GM19043 (cell line): ENCODE measurements around the gene LANCL2.
"Not testable (repeated sequence)": the region's sequence is repeated elsewhere in the genome, so short reads cannot be mapped to it uniquely, and the experiment has no call there.

ENCODE experiments used
- ATAC-seq: cut with Tn5 transposase; IDR thresholded peaks from one replicate; pipeline ENCODE4 v1.9.1; 2021; ENCODE audit warnings: low read depth; ENCODE audit not compliant: unreplicated experiment

The LANCL2 gene

DNA sequence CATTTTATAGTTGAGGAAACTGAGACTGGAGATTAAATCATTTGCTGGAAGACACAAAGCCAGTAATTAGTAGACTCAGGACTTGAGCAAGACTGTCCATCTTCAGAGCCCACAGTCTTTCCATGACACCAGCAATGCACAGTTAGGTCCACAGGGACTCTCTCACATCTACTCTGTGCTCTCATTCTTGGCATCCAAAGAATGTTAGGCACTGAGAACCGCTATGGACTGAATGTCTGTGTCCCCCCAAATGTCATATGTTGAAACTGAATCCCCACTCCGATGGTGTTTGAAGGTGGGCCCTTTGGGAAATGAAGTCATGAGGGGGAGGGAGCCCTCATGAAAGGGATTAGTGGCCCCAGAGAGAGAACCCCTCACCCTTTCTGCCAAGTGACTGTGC is 100.6 kb downstream of the LANCL2 start:
- no peak for ATAC-seq

- ATAC-seq, result no peak
These were observed 102.0 kb downstream of the LANCL2 start for GRCh38 chr7:55467047-55467593.

GRCh38 chr7:55468495-55468894 is 103.4 kb downstream of the LANCL2 start:
- no peak for ATAC-seq

GRCh38 chr7:55469271-55469681 is 104.1 kb downstream of the LANCL2 start:
- ATAC-seq, result no peak

DNA sequence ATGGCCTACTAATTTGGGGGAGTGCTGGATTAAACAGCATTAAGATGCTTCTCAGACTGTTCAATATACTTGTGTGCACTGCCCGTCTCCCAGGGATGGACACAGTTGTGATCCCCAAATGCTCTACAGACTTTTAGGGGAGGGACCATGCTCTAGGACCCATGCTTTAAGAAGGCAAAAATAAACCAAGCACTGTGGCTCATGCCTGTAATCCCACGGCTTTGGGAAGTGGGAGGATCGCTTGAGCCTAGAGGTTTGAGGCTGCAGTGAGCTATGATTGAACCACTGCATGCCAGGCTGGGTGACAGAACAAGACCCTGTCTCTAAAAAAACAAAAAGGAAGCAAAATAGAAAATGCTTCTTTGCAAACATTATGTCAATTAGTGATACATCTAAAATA is 104.6 kb downstream of the LANCL2 start:
- ATAC-seq, result no peak

DNA sequence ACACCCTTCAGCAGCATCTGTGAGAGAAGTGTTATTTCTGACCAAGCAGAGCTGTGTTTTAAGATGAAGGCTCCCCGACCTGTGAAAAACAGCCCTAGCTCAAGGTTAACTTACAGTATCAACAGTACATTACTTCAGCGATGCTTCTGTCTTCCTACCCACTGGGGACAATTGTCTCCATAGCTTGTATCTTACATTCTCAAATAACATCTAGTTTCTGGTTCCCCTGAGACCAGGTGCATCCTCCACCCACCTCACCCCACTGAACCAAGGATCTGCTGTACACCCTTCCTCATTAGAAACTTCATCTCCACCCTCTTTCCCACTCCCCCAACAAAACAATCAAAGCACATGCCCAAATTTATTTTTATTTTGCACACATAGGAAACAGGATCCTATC is 105.1 kb downstream of the LANCL2 start:
- ATAC-seq, result no peak

DNA sequence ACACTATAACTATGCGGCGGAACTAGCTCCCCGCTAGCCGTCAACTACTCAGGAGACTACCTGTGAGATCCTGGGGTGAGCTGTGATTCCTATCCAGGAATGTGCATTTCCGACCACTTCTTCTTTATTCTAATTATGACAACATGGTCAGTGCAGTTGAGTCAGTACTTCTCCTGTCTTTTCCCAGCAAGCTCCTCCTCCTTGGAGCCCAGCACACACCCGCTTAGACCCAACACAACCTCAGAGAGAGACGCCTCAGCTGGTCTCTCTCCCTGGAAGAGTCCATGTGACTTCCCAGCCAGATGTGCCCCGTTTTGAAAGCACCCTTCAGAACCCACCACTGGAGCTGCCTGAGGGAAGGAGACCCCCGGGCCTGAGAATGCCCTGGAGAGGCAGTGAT is 106.5 kb downstream of the LANCL2 start:
- ATAC-seq, result not testable (repeated sequence)

DNA sequence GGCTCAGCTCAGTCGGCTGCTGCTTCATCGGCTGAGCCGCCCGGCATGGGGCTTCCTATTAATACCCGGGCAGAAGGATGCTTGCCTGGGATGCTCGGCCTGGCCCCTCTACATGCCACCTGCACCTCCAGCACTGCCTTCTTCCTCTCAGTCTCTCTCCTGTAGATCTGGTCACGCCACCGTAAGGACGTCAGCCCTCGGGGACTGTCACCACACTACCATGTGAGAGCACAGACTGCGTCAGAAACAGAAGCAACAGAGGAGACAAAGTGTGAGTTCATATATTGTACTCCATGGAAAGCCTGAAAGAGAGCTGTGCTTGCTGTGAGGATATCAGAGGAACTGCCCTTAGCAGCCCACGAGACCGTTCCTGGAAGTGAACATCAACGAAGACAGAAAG is 107.3 kb downstream of the LANCL2 start:
- ATAC-seq, result not testable (repeated sequence)

GRCh38 chr7:55472928-55473725 is 108.0 kb downstream of the LANCL2 start:
- ATAC-seq, result no peak

GRCh38 chr7:55473932-55474331 is 108.8 kb downstream of the LANCL2 start:
- no peak for ATAC-seq

DNA sequence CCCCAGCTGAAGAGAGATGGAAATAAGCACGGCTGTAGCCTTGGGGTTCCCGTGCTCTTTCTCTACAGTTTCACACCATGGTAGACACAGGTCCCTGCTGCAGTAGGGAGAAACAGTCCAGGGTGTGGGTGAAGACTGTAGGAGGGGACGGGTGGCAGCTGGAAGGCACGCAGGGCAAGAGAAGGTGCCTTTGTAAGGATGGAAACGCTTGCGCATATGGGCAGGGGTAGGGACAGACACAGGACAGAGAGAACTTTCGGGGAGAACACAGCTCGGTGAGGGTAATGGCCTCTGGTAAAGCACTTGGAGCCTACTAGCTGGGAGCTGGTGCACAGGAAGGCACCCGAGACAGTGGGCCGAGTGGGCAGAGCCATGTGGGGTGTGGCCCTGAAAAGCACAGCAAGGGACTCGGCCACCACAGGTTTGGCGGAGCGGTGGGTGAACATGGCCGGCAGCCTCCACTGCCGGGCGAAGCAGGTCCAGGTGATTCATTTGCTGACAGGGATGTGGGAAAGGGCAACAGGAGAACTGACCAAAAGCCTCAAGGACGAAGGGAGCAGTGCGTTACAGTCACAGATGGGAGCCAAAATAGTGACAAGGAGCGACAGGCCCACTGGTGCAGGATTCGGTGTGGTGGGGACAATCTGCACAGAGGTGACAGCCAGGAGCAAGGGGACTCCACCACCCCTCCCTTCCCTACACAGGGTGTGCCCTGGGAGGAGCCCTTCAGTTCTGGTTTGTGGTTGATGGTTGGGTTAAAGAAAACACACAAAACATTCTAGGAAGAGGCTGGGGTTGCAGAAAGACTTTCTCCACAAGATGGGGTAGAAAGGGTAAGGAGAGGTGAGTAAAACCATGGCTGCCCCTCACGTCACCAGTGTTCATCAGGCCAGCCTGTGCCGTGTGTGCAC is 110.1 kb downstream of the LANCL2 start:
- no peak for ATAC-seq

DNA sequence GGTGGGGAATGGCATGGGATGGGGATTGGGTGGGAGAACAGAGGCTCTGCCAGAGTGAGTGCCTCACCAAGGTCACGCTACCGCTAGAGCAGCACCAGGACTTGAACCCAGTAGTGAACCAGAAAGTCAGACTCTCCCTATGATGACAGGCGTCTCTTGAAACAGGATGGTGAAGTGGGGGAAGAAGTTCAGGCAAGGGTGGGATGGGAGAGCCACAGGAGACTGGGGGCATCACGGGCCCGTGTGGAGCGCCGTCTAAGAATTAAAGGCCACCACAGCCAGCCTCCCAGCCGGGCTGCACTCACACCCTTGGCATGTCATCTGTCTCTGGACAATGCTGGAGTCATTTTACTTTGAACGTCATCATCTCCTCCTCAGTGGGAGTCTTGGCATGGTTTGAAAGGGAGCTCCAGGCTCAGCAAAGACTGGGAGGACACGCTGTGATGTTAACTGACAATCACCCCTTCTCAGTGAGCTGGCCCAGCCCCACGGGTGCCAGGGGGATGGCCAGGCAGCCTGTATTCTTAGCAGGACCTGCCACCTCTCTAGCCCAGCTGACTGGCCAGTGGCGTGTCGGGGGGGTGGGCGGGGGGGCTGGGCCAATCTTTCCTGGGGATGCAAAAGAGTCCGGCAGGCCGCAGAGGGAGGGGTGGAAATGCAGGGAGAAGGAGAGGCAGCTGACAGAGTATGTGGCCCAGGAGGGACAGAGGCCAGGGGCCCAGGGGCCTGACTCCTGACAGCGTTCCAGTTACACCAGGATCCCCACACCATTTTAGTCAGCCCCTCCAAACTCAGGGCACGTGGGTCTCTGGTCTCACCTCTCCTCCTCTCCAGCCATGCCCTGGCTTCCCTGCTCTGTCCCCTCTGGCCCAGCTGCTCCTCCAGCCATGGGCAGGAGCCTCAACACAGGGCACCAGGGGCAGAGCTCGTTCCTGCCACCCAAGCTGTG is 111.0 kb downstream of the LANCL2 start:
- ATAC-seq, result no peak

DNA sequence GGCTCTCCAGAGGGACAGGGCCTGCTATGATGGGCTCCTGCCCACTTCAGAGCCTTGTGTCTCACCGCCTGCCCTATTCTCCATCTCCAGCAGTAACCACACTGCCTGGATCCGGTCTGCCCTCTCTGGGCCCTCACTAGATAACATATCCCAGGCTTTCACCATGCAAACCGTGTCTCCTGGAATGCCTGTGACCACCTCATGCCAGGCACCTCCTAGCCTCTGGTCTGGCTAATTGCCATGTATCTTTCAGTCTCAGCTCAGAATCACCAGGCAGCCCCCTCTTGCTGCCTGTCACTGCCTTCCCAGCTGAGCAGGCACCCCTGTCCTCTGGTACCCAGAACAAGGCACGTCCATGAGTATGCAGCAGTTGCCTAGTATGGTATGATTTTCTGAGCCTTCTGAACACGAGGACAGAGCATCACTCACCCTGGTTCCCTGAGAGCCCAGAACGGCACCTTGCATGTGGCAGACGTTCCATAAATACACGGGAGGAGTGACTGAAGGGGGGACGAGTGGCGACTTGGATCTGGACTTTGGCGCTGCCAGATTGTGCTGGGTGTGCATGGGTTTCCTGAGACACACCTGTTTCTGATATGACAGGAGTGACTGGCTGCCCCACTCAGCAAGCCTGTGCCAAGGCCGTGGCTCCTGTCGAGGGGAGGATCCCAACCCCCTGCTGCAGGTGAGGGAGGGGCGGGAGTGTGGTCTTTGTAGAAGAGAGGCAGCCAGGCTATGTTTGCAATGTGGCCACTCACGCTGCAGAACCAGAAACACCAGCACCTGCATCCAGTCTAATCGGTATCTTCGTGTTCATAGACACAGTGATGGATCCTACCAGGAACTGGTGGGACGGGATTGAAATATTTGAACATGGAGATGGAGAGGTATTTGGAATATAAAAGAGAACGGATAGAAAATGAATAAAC is 112.0 kb downstream of the LANCL2 start:
- no peak for ATAC-seq

DNA sequence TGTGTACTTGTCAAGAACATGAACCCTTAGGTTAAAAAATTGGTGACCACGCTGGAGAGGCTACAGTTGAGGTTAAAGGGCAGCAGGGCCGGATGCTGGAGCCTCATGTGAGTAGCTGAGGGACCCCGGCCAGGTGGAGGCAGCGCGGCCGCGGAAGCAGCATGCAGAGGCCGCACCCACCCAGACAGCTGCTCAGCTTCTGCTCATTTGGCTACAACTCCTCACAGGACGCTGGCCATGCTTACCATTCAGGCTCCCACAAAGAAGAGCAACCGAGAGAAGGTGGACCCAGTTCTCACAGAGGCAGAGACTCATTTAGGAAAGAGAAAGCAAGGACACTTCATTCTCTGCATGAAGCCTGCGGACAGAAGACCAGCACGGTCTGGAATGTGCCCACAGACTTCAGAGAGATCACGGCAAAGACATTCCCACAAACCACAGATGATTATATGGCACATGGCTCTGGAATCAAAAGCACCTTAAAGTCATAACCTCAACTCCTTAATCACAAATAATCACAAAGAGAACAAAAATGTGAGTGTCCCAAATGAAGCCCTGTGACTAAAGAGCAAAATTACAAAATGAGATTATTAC is 112.7 kb downstream of the LANCL2 start:
- ATAC-seq, result no peak

DNA sequence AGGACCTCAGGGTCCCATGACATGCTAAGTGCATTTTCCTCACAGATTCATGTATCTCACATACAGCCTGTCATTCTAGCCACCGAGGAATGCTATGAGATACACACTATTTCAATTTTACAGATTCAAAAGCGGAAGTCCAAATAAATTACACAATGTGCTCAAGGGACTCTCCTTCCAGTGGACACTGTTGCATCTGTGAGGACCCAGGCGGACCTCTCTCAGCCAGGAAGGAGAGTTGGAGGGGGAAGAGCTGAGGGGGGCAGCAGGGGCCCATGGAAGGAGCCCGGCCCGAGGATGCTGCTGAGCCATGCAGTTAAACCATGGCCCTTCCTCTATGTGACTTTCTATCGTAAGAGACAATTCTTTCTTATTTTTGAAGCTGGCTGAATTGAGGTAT is 113.6 kb downstream of the LANCL2 start:
- ATAC-seq, result no peak

- ATAC-seq, result no peak
These were observed 116.0 kb downstream of the LANCL2 start for GRCh38 chr7:55481155-55481554.

- ATAC-seq, result no peak
These were observed 117.9 kb downstream of the LANCL2 start for GRCh38 chr7:55483046-55483445.
